Activated CD4-positive, CD25-positive, alpha-beta regulatory T cell treated with anti-CD3 and anti-CD28 coated beads, Interleukin-2, amount 50 U/mL, for 72 hours (primary cell): ENCODE measurements around the gene ACTL8.

Experiments
- DNase-seq: peaks from one replicate; pipeline ENCODE4 v3.0.0; 2021

ACTL8 gene

DNA sequence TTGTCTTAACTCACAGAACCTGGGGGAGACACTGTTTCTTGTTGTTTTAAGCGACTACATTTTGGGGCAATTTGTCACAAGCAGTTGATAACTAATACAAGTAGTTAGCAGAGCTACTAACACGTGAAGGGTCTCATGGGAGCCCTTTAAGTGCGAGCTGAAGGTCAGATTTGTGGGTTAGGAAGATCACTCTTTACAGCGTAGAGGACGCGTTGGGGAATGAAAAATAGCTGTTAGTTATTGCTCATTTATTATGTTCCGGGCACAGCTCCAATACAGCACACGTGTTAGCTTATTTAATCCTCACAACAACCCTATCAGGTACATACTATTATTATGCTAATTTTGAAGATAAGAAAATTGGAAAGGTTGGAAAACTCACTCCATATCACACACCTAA lies 95.9 kb downstream of the ACTL8 start:
- DNase-seq, result no peak

DNA sequence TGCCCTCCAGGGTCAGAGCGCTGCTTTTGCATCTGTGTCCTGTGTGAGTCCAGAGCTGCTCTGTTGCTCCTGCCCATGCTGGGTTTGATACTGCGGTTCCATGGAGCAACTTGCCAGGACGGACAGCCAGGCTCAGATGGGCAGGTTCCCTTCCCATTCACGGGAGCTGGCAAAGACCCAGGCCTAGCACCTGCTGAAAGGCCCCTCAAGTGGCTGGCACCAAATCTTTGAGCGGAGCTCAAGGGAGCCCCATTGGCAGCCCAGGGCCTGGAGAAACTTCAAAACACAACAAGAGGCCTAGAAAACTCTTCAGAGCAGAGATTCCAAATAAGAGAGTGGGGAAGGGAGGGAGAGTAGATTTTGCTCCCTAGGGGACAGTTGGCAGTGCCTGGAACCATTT lies 97.2 kb downstream of the ACTL8 start:
- no peak for DNase-seq

GRCh38 chr1:17853241-17853935 lies 98.3 kb downstream of the ACTL8 start:
- no peak for DNase-seq

- no peak for DNase-seq
Observed at GRCh38 chr1:17856496-17857108, 101.5 kb downstream of the ACTL8 start.

GRCh38 chr1:17857109-17857499 lies 102.0 kb downstream of the ACTL8 start:
- no peak for DNase-seq

DNA sequence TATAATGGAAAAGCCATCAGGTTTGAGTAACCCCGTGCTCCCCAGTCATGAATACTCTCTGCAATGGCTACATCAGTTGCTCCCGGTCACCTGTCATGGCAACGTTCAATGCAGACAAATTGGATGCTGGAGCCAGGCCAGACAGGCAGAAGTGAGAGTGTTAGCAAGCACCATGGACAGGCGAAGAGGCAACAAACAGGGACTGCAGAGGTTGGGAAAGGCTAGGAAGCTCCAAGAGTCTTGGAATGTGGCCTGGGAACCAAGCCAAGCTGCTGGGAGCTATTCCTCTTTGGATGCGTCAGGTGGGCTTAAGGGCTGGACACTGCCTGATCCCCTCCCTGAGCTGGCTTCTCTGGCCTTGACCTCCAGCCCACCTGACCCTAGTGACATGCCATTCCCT lies 102.9 kb downstream of the ACTL8 start:
- no peak for DNase-seq

DNA sequence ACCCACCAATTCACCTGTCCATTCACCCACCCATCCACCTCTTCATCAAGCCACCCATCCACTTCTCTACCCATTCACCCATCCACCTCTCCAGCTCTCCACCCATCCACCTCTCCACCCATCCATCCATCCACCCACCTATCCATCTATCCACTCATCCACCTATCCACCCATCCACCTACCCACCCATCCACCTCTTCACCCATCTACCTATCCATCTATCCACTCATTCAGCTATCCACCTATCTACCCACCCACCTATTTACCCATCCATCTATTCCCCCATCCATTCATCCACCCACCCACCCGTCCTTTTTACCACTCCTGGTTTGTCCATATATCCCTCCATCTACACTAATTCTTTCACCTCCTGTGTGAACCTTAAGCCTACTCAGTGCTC lies 105.7 kb downstream of the ACTL8 start:
- no peak for DNase-seq

GRCh38 chr1:17861685-17862084 lies 106.6 kb downstream of the ACTL8 start:
- DNase-seq, result no peak

DNA sequence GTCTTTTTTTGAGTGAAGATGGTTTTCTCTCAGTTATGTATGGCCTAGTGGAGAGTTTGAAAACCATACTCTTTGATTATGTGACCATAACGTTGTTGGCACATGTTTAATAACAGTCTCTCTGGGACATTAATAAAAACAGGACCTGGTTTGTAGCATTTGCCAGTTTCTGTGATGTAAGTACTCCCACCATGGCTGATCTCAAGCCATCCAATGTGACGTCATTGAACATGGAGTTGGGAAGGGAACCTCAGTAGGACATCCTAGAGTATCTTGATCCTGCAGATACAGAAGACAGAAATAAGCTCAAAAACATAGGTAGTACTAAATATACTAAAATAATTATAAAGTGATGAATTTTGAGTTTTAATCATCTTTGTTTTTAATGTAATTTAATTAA lies 107.0 kb downstream of the ACTL8 start:
- DNase-seq, result no peak

DNA sequence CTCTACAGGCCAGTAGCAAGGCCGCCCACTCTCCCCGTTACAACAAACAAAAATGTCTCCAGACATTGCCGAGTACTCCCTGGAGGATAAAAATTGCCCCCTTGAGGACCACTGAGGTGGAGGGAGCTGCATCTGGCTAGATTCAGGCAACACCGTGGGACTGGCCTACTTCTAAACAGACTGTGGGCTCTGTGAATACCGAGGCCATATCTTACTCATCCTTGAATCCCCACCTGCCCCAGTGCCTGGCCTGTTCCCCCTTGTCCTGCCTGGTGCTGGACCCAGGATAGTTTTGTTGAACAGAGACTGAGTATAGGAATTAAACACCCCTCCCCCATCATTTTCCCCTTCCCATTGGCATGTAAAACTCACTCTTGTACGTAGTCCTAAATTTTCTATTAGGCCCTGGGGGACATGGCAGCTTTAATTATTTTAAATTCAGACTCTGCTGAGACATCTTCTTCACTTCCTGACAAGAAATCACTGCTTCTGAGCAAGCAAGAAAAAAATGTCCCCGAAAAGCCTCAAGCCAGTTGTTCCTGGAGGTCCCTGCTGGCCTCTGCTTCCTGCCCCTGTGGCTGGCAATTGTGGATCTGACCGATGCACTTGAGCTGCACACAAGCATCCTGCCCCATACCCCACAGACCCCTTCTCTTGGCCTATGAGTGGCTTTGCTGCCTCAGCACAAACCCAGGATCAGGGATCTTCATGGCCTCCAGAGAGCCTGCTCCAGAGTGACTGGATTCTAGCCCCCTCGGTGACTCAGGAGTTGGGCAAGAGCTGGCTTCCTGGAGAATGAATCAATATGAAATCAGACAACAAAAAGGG lies 111.0 kb downstream of the ACTL8 start:
- DNase-seq, result no peak

DNA sequence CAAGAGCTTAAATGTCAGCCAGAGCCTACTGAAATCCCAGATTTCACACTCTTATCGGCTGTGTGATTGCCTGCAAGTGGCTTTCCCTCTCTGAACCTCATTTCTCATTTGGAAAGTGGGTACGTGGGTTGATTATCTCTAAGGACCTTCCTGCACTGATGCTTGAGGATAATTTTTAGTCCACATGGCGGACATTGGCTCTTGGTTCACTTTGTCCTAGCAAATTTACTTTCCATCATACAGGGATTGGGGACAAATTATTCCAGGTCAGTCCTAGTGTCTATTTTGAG lies 111.6 kb downstream of the ACTL8 start:
- no peak for DNase-seq

- no peak for DNase-seq
Observed at GRCh38 chr1:17867470-17867869, 112.3 kb downstream of the ACTL8 start.

GRCh38 chr1:17869815-17870214 lies 114.7 kb downstream of the ACTL8 start:
- DNase-seq, result no peak

- DNase-seq, result no peak
Observed at GRCh38 chr1:17870679-17871078, 115.5 kb downstream of the ACTL8 start.

GRCh38 chr1:17873007-17873675 lies 118.0 kb downstream of the ACTL8 start:
- no peak for DNase-seq

- no peak for DNase-seq
Observed at GRCh38 chr1:17874231-17874630, 119.1 kb downstream of the ACTL8 start.

GRCh38 chr1:17874710-17875109 lies 119.6 kb downstream of the ACTL8 start:
- no peak for DNase-seq

DNA sequence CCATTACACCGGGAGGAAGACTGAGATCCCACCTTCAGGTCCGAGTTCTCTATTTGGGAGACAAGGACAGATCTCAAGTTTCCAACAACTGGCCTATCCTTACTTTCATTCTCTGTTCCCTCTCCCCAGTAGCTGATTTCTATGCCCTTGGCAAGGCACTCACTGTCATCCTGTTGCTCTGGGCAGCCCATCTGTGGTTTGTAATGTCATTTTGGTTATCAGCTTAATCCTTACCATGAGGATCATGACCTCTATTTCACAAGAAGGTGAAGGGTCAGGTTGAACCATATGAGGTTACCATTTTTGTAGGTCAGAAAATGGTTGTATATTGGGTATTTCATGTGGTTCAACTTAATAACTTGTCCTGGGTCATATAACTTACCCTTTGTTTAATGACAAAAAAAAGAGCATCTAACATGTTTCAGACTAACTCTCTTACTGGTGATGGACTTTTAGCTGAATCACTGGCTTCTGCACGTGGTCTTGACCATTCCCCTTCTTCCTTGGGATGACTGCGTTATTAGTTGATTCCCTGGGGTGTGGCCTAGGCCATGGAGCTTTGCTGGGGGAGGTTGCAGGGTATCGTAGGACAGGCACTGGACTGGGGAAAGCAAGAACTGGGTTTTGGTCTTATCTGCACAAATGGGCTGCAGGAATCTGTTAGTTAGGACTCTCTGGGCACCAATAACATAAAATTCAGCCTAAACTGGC lies 120.2 kb downstream of the ACTL8 start:
- no peak for DNase-seq

DNA sequence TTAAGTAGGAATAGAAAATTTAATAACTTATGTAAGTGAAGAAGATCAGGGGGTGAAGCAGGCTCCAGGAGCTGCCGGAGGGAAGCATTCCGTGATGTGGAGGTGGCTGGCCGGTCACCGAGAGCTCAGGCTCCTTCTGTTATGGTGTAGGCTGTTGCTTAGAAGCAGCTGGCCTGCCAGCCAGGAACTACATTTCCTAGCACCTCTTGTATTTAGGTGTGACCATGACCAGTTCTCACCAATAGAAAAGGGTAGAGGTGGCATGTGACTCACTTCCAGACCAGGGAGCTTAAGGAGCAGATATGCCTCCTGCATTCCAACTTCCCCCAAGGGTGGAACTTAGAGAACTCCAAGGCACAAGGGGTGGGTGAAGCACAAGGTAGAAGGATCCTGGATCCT lies 120.7 kb downstream of the ACTL8 start:
- no peak for DNase-seq
